IPS-NIHi7 (cell line): Measurements from ENCODE around the gene NES.

Experiments
- DNase-seq: peaks from one replicate; pipeline ENCODE4 v3.0.0; 2012; ENCODE audit warnings: mixed read lengths; ENCODE audit errors: extremely low spot score

Gene NES

DNA sequence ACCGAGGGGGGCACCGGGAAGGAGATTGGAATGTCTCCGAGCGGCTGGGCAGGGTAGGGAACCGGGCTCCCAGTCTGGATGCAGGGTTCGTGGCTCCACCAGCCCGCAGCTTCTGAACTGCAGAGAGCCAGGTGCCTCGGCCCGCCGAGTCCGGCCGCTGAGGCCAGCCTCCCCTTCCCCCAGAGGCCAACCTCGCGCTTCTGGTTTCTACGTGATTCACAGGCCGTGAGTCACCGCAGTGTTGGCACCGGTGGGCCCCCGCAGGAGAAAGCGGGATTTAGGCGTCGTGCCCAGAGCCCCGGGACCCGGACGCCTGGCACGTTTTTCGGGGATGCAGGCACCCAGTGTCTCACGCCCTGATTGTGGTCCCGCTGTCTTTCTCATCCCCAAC, 27.7 kb upstream of the NES start:
- DNase-seq: peak; percentile 23

- no peak for DNase-seq
These were observed 27.0 kb upstream of the NES start for GRCh38 chr1:156704166-156704711.

GRCh38 chr1:156703741-156704140, 26.5 kb upstream of the NES start:
- peak; percentile 34 for DNase-seq

- DNase-seq: no peak
These were observed 26.1 kb upstream of the NES start for GRCh38 chr1:156703336-156703735.

- DNase-seq: no peak
These were observed 23.7 kb upstream of the NES start for GRCh38 chr1:156700736-156701531.

- no peak for DNase-seq
These were observed 21.8 kb upstream of the NES start for GRCh38 chr1:156698995-156699394.

GRCh38 chr1:156697481-156697880, 20.3 kb upstream of the NES start:
- DNase-seq: no peak

DNA sequence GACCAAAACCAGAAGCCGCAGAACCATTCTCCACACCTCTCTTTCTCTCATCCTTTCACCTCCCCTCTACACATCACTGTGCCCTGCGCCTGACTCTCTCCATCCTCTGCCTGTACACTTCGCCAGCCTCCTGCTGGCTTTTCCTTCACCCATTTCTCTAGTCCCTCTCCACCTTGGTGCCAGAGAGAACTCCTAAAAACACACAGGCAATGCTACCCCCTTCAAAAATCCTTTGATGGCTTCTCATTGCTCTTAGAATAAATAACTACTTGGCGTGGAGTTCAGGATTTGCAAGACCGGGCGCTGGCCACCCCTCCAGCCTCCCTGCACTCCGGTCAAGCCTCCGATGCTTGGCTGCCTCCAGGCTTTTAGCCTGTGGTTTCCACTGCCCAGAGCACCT, 19.5 kb upstream of the NES start:
- no peak for DNase-seq

- DNase-seq: no peak
These were observed 17.4 kb upstream of the NES start for GRCh38 chr1:156694690-156694962.

DNA sequence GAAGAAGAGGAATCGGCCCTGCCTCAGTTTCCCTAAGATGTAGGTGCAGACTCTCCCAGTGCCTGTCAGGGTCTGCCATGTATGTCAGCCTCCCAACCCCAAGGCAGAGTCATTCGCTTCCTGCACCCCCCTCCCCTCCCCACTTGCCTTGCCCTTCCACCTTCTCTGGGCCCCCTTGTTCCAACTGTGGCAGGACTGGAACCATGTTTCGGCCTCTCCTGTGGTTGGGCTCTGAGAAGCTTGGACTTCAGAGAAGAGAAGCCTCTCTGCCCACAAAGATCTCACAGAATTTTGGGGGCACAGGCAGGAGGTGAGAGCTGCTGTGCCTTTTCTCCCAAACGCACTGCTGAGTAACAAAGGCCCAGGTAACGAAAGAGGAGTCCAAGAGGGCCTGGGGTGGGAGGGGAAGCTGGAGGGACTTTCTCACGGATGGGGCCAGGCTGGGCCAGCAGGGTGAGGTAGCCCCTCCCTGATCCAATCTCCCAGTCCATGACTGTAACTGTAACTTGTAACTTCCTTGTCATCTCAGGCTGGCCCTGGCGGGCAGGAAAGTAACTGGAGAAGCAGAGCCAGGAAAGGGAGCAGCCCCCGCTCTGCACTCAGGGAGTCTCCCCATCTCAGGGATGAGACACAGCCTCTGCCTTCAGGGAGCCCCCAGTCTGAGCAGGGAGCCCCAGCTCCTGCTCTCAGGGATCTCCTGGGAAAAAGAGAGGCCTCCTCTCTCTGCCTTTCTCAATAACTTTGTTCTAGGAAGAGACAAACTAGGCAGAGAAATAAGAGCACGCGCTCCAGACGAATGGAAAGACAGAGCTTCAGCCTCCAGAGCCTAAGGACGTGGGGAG, 16.9 kb upstream of the NES start:
- no peak for DNase-seq

DNA sequence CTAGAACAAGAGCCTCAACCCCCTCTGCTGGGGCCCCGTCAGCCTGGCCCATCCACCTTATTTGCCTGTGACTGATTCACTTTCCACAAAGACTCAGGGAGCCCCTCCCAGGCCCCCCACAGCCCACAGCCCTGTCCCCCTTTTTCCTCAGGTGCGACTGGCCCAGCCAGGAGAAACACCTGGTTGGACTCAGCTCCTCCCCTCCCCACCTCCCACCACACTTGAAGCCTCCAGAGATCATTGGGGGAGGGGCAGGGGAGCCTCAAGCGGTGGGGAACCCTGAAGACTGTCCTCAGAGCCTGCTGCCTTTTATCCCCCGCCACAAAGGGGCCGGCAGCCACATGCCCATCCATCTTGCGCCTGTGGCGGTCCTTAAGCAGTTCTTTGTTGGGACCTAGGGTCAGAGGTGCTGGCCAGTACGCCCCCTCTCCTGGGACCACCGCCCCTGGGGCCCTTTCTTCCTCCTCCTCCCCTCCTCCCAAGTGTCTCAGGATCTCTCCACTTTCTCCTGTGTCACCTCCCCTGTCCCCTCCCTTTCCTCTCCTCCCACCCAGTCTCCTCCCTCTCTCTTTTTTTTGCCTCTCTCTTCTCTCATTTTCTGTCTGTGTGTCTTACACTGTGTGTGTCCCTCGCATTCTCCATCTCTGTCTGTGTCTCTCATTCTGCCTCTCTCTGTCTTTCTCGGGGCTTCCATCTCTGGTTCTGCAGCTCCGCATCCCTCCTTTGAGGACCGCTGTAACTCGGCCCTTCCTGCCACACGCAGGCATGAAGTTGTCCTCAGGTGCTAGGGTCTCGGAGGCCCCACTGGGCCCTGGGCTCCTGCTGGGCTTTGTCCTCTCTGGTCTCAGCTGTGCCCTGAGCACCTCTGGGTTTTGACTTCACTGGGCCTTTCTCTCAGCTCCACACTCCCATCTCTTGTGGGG, 16.0 kb upstream of the NES start:
- DNase-seq: peak; percentile 82

DNA sequence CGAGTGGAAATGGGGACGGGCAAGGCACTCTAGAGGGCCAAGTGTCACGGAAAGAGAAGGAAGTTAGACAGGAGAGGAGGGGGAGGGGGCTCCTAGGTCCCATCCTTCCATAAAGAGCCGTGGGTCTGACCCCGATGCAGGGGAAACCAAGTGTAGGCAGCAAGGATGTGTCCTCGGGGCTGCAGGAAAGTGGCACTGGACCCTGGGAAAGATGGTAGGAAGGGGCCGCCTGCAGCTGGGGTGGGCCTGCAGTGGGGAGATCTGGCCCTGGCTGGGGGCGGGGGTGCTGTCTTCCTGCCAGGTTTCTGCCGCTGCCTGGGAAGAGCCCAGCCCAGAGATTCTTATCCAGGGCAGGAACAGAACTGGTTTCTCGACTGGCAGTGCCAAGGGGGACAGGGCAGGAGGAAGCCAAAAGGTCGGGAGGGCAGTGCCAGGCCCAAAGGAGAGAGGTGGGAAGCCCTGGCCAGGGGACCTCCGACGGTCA, 15.3 kb upstream of the NES start:
- DNase-seq: no peak

DNA sequence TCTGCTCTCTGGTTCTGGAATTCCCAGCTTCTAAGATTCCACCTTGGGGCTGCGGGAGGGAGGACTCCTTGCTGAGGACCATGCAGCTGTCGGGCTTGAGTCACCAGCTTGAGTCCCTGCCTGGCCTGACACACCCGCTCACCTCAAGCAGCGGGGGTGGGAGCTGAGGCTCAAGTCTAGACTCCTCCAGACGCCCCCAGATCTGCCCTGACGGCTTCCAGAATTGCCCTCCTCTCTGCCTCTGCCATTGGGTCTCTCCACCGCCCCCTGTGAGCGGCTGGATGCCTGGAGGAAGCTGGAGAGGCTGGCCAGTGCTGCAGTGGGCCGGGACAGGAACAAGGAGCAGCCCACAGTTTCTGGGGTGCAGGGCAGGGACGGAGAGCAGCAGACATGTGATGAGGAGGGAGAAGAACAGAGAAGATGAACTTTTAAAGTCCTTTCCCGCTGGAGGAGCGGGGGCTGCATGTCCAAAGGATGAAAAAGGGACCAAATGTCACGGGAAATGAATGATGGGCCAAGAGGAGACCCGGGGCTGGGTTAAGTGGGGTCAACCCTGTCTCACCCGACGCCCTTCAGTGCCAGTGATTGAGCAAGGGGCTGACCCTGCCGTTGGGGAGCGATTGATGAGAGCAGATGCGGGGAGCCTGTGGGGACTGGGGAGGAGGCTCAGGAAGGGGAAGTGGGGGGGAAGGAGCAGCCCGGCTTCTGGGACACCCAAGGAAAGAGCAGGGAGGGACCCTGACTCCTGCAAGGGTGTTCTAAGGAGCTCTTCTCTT, 14.6 kb upstream of the NES start:
- DNase-seq: no peak

- no peak for DNase-seq
These were observed 14.0 kb upstream of the NES start for GRCh38 chr1:156691191-156691590.

DNA sequence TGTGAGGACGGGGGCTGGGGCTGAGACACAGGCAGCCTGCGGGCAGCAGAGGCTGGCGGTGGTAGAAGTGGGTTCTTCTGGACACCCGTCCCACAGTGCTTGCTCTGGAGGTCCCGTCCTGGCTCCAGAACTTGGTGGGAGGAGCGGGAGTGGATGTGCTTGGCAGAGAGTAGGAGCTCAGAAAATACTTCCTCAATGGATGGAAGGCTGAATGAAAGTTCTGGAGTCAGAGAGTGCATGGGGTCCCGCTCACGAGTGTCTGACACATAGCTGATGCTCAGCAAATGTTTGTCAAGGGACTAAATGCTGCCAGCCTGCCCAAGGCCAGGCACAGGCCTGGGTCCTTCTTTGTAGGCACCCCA, 13.4 kb upstream of the NES start:
- DNase-seq: no peak

GRCh38 chr1:156689953-156690674, 12.9 kb upstream of the NES start:
- no peak for DNase-seq

DNA sequence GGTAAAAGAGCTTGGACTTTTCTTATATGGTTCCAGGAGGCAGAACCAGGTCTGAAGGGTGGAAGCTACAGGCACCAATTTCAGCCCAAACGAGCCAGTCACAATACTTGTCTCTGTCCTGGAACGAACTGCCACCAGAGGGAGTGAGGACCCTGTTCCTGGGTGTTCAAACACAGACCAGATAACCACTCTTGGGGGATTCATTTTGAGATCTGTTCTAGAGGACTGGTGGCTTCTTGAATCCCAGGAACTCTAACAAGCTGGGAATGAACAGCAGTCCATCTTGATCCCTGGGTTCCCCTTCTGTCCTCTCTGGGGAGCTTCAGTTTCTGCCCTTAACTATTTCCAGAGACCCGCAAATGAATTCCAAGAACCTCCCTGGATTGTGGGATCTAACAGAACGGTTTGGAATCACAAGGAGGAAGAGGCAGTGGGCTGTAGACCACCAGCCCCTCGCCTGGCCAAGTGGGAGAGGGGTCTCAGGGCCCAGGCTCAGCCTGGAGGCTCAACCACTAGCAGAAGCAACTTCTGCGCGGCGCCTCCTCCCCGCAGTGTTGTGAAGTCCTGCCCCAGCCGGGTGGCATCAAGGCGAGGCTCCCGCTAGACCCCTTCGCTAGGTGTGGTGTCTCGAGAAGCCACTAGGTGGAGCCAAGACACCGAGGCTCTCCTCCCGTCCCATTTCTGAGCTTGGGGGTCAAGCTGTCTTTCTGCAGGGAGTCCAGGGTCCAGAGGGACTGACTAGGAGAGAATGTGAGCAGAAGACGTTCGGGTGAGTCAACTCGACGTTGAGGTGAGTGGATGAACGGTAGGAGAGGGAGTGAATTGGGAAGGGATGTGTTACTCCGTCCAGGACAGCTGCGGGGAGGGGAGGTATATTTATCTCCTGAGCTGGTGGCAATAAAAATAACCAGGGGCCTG, 12.1 kb upstream of the NES start:
- peak; percentile 79 for DNase-seq

DNA sequence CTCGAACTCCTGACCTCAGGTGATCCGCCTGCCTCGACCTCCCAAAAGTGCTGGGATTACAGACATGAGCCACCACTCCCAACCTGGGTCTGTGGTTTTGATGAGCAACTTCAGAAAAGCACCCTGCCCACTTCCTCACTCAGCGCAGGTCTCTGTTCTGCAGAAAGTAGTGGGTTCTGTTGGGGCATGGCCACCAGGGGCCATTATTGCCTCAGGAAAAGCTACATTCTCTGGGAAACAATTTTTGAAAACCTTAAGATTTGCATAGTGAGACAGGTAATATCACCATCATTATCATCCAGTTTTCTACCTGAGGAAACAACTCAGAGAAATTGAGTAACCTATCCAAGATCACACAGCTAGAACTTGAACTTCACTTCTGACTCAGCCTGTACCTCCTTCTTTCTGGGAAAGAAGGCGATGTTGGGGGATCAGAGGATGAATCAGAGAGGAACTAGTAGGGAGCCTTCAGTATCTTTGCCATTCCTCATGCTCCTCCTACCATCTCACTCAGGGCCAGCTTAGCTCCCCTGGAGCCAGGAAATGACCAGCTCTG, 7.1 kb upstream of the NES start:
- DNase-seq: no peak
